WTC11 (cell line): ENCODE results near the gene UBE2D2. TPM values are rescaled to one million over a fixed set of nuclear protein-coding genes. Genes with fewer than 3 reads are reported as not detected.
A peak's percentile ranks its signal among the peaks of the same experiment; 100 is the strongest.

Experiments
- ATAC-seq: fragments of 200-7000 bp; cut with Tn5 transposase; 2 replicates; pipeline ENCODE4 v1.10.0; 2021; ENCODE audit warnings: mild to moderate bottlenecking, moderate library complexity
- CTCF ChIA-PET: fragments of 300-600 bp; sonication (Branson Sonifier 250); formaldehyde crosslinking; loops from one replicate; lab custom pipeline; 2021; ENCODE audit warnings: antibody characterized with exemption; lab: Charles Lee
- POLR2A ChIA-PET: fragments of 350-600 bp; sonication (Branson Sonifier 250); formaldehyde crosslinking; loops from one replicate; lab custom pipeline; 2021; ENCODE audit warnings: antibody characterized with exemption; lab: Charles Lee
- DNase-seq: peaks from one replicate; pipeline ENCODE4 v3.0.0; 2021; ENCODE audit warnings: low spot score
- H3K27ac Mint-ChIP-seq: 2 replicates; pipeline ENCODE4 v1.8.0; 2021; ENCODE audit warnings: mixed read lengths
- H3K27me3 Mint-ChIP-seq: 2 replicates; pipeline ENCODE4 v1.8.0; 2021; ENCODE audit warnings: low read depth, mild to moderate bottlenecking, moderate library complexity, mixed read lengths
- H3K36me3 Mint-ChIP-seq: 2 replicates; pipeline ENCODE4 v1.8.0; 2021; ENCODE audit warnings: mixed read lengths
- H3K4me1 Mint-ChIP-seq: 2 replicates; pipeline ENCODE4 v1.8.0; 2022; ENCODE audit warnings: mixed read lengths
- H3K4me3 Mint-ChIP-seq: 2 replicates; pipeline ENCODE4 v1.8.0; 2021; ENCODE audit warnings: mild to moderate bottlenecking, moderate library complexity, mixed read lengths
- H3K9me3 Mint-ChIP-seq: 2 replicates; pipeline ENCODE4 v1.8.0; 2021; ENCODE audit warnings: mixed read lengths
- EMX1 ChIP-seq: fragments of 250-450 bp; sonication (Bioruptor Pico); IDR thresholded peaks from 2 replicates; pipeline ENCODE4 v1.8.0; 2021; ENCODE audit warnings: mild to moderate bottlenecking
- GTF2I ChIP-seq: fragments of 250-450 bp; sonication (Bioruptor Pico); conservative IDR thresholded peaks from 2 replicates; pipeline ENCODE4 v1.4.0; 2021; ENCODE audit warnings: mild to moderate bottlenecking
- JUN ChIP-seq: sonication (generic); formaldehyde crosslinking; IDR thresholded peaks from 2 replicates; pipeline ENCODE4 v1.8.0; 2023; ENCODE audit warnings: mild to moderate bottlenecking, missing genetic modification reagents
- NFATC4 ChIP-seq: fragments of 250-450 bp; sonication (Bioruptor Pico); IDR thresholded peaks from 2 replicates; pipeline ENCODE4 v1.9.0; 2021; ENCODE audit warnings: mild to moderate bottlenecking
- NFE2L1 ChIP-seq: sonication (generic); formaldehyde crosslinking; IDR thresholded peaks from 2 replicates; pipeline ENCODE4 v1.8.1; 2023; ENCODE audit warnings: missing genetic modification reagents
- ZNF138 ChIP-seq: sonication (generic); formaldehyde crosslinking; conservative IDR thresholded peaks from 2 replicates; pipeline ENCODE4 v1.8.1; 2022; ENCODE audit warnings: mild to moderate bottlenecking, moderate library complexity, missing genetic modification reagents
- ZNF396 ChIP-seq: fragments of 250-450 bp; sonication (Bioruptor Pico); IDR thresholded peaks from 2 replicates; pipeline ENCODE4 v1.8.0; 2021; ENCODE audit warnings: mild to moderate bottlenecking, moderate library complexity, borderline replicate concordance
- ZNF671 ChIP-seq: fragments of 250-450 bp; sonication (Bioruptor Pico); IDR thresholded peaks from 2 replicates; pipeline ENCODE4 v1.8.0; 2021; ENCODE audit warnings: mild to moderate bottlenecking
- total RNA-seq: library from RNA; stranded (reverse); gene quantifications from 3 replicates; pipeline ENCODE4 v1.2.3, GENCODE V29; 2021
- TF ChIP-seq, protein P1 (sequence below): sonication (generic); formaldehyde crosslinking; IDR thresholded peaks from 2 replicates; pipeline ENCODE4 v1.8.1; 2023; ENCODE audit warnings: mild to moderate bottlenecking, moderate library complexity, missing genetic modification reagents
- TF ChIP-seq, protein P2 (sequence below): sonication (generic); formaldehyde crosslinking; IDR thresholded peaks from 2 replicates; pipeline ENCODE4 v1.8.1; 2023; ENCODE audit warnings: mild to moderate bottlenecking, missing genetic modification reagents, moderate library complexity
- TF ChIP-seq, protein P3 (sequence below): sonication (generic); formaldehyde crosslinking; IDR thresholded peaks from 2 replicates; pipeline ENCODE4 v1.8.1; 2022; ENCODE audit warnings: low read depth, mild to moderate bottlenecking, moderate library complexity, missing genetic modification reagents, borderline replicate concordance
- TF ChIP-seq, protein P4 (sequence below): fragments of 200-600 bp; IDR thresholded peaks from 2 replicates; pipeline ENCODE4 v1.8.0; 2022; ENCODE audit warnings: antibody characterized with exemption
- TF ChIP-seq, protein P5 (sequence below): fragments of 250-450 bp; sonication (Bioruptor Pico); conservative IDR thresholded peaks from 2 replicates; pipeline ENCODE4 v1.9.0; 2021; ENCODE audit warnings: mild to moderate bottlenecking
- TF ChIP-seq, protein P6 (sequence below): sonication (generic); formaldehyde crosslinking; IDR thresholded peaks from 2 replicates; pipeline ENCODE4 v1.8.0; 2022; ENCODE audit warnings: mild to moderate bottlenecking, missing genetic modification reagents
- TF ChIP-seq, protein P7 (sequence below): fragments of 250-450 bp; sonication (Bioruptor Pico); IDR thresholded peaks from 2 replicates; pipeline ENCODE4 v1.9.0; 2021; ENCODE audit warnings: mild to moderate bottlenecking, borderline replicate concordance

Gene UBE2D2
- total RNA-seq, 1 experiment from 2014 or later: 183 TPM

DNA sequence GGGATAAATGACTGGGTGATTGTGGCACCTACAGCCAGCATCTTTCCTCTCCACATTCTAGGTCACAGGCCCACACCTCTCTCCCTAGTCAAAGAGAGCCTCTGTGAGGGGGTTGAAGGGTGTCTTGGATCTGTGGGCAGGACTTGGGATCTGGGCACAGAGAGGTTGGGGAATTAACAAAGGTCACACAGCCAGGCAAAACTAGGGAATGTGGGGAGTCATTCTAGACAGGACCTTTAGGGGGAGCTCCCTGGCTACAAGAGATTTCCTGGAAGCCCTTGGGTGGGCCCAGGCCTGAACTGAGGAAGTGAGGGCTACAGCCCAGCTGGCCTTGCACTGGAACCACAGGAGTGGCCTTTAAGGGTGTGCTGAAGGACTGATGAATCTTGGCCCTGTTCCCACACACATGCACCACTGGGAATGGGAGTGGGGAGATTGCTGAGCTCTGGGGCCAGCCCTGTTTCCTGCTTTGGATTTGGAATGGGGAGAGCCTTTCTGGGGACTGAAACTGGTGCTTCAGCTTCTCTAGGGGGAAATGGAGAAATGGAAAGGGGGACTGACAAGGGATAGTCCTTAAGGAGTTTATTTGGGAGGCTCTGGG, 74.6 kb downstream of the UBE2D2 start (continued):
- TF ChIP-seq ZNF671 (CRISPR knock-in tag) (no peak), GTF2I (peak; percentile 97), ZNF138 (CRISPR knock-in tag) (no peak), NFATC4 (CRISPR knock-in tag) (0 out of 2 replicates have a peak, but pooled peaks have one; percentile 40)
- TF ChIP-seq, protein P1, sequence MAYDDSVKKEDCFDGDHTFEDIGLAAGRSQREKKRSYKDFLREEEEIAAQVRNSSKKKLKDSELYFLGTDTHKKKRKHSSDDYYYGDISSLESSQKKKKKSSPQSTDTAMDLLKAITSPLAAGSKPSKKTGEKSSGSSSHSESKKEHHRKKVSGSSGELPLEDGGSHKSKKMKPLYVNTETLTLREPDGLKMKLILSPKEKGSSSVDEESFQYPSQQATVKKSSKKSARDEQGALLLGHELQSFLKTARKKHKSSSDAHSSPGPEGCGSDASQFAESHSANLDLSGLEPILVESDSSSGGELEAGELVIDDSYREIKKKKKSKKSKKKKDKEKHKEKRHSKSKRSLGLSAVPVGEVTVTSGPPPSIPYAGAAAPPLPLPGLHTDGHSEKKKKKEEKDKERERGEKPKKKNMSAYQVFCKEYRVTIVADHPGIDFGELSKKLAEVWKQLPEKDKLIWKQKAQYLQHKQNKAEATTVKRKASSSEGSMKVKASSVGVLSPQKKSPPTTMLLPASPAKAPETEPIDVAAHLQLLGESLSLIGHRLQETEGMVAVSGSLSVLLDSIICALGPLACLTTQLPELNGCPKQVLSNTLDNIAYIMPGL (CRISPR knock-in tag): no peak
- TF ChIP-seq, protein P2, sequence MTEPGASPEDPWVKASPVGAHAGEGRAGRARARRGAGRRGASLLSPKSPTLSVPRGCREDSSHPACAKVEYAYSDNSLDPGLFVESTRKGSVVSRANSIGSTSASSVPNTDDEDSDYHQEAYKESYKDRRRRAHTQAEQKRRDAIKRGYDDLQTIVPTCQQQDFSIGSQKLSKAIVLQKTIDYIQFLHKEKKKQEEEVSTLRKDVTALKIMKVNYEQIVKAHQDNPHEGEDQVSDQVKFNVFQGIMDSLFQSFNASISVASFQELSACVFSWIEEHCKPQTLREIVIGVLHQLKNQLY (CRISPR knock-in tag): no peak
- TF ChIP-seq, protein P3, sequence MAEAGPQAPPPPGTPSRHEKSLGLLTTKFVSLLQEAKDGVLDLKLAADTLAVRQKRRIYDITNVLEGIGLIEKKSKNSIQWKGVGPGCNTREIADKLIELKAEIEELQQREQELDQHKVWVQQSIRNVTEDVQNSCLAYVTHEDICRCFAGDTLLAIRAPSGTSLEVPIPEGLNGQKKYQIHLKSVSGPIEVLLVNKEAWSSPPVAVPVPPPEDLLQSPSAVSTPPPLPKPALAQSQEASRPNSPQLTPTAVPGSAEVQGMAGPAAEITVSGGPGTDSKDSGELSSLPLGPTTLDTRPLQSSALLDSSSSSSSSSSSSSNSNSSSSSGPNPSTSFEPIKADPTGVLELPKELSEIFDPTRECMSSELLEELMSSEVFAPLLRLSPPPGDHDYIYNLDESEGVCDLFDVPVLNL: no peak
- TF ChIP-seq, protein P4, sequence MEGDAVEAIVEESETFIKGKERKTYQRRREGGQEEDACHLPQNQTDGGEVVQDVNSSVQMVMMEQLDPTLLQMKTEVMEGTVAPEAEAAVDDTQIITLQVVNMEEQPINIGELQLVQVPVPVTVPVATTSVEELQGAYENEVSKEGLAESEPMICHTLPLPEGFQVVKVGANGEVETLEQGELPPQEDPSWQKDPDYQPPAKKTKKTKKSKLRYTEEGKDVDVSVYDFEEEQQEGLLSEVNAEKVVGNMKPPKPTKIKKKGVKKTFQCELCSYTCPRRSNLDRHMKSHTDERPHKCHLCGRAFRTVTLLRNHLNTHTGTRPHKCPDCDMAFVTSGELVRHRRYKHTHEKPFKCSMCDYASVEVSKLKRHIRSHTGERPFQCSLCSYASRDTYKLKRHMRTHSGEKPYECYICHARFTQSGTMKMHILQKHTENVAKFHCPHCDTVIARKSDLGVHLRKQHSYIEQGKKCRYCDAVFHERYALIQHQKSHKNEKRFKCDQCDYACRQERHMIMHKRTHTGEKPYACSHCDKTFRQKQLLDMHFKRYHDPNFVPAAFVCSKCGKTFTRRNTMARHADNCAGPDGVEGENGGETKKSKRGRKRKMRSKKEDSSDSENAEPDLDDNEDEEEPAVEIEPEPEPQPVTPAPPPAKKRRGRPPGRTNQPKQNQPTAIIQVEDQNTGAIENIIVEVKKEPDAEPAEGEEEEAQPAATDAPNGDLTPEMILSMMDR: 0 out of 2 replicates have a peak, but pooled peaks have one; percentile 34

DNA sequence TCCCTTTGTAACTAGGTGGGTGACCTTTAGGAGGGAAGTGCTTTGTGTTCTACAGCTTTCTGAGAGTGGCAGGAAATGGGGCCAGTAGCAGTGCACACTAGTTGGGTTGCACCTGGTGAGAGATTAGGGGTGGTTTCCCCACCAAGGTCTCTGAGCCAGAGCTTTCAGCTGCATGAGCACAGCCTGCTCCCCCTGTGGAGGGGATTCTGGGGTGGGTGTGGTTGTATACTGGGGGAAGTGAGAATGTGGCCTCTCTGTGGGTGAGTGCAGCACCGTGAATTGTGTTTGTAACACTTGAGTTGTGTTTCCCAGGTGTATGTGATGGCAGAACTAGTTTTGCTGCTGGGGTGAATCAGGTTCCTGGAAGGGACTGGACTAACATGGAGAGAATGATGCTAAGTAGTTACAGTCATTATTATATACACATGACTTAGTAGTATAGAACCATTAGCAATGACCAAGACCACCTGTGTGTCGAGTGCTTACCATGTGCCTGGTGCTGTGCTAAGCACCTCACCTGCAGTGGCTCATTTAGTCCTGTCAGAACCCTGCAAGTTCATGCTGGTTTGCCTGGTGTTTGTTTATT, 75.2 kb downstream of the UBE2D2 start:
- Mint-ChIP-seq H3K27ac (peak overlapping the region; percentile 90), H3K9me3 (no peaks in the 10 kb centered on the region), H3K36me3 (no peaks in the 10 kb centered on the region), H3K4me3 (peak overlapping the region; percentile 54), H3K4me1 (peaks cover 69% of the 10 kb centered on the region), H3K27me3 (no peaks in the 10 kb centered on the region)
- TF ChIP-seq ZNF396 (no peak), EMX1 (0 out of 2 replicates have a peak, but pooled peaks have one; percentile 25)
- CTCF ChIA-PET: interaction anchor here (0.5 to 12.0 kb wide), 44 partner anchors 7 to 333 kb away, joined by 3 to 247 read pairs (median 5); partner anchors contain the start of genes CXXC5, SPATA24 and UBE2D2
- DNase-seq (no peak), ATAC-seq (peak; percentile 1)
- POLR2A ChIA-PET: interaction anchor here (0.9 to 4.8 kb wide), 10 partner anchors 12 to 130 kb away, joined by 3 to 54 read pairs (median 4); partner anchors contain the start of gene CXXC5

DNA sequence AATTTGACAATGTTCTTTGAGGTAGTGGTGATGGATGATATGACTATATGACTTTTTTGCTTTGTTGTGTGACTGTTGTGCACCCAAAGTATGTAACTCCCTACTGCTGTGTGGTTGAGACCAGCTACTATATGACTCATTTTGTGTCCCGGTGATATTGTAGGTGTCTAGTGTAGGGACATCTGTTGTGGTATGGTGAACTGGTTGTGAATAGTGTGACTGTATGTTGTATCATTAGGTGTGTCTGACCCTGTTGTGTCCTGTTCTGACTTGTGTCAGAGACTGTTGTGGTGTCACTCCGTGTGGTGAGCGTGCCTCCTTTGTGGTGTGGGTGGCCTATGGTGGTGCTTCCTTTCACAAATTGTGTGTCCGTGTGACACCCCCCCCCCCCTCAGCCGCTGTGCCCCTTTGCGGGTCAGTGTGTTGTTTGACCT, 75.9 kb downstream of the UBE2D2 start:
- Mint-ChIP-seq H3K27me3 (no peaks in the 10 kb centered on the region), H3K4me1 (peaks cover 76% of the 10 kb centered on the region), H3K9me3 (no peaks in the 10 kb centered on the region), H3K4me3 (peak overlapping the region; percentile 54), H3K27ac (peak overlapping the region; percentile 90), H3K36me3 (no peaks in the 10 kb centered on the region)
- ChIA-PET POLR2A (interaction anchor here (1.4 to 4.8 kb wide), 6 partner anchors 11 to 110 kb away, joined by 4 to 54 read pairs (median 12); partner anchors contain the start of gene CXXC5), CTCF (interaction anchor here (0.6 to 12.0 kb wide), 17 partner anchors 14 to 332 kb away, joined by 3 to 247 read pairs (median 7); partner anchors contain the start of gene CXXC5)
- ATAC-seq: no peak
- no peak for DNase-seq
- no peak for TF ChIP-seq NFE2L1 (CRISPR knock-in tag)
- TF ChIP-seq, protein P5, sequence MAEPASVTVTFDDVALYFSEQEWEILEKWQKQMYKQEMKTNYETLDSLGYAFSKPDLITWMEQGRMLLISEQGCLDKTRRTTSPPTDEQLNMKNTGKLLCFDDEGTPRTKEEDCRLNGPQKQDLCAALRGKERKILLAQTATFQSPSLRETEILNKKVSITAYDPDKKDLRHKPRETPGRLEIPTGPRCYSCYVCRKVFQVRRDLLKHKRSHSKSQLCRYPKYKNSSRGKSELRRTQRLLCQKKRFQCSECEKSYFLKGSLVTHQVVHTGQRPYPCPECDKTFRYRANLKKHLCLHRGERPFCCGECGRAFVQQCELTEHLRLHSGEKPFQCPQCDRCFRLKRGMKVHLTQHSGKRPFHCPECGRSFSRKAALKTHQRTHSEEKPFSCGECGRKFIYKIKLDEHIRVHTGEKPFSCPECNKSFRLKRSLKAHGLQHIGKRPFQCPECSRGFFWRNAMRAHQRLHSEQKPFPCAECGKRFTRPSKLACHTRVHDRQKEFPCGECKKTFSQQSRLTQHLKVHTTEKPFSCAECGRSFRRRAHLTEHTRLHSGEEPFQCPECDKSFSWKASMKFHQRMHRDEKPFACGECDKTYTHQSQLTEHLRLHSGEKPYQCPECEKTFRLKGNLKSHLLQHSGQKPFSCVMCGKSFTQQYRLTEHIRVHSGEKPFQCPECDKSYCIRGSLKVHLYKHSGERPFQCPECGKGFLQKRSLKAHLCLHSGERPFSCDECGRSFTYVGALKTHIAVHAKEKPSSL (CRISPR knock-in tag): no peak
- TF ChIP-seq, protein P3: no peak
- TF ChIP-seq, protein P6, sequence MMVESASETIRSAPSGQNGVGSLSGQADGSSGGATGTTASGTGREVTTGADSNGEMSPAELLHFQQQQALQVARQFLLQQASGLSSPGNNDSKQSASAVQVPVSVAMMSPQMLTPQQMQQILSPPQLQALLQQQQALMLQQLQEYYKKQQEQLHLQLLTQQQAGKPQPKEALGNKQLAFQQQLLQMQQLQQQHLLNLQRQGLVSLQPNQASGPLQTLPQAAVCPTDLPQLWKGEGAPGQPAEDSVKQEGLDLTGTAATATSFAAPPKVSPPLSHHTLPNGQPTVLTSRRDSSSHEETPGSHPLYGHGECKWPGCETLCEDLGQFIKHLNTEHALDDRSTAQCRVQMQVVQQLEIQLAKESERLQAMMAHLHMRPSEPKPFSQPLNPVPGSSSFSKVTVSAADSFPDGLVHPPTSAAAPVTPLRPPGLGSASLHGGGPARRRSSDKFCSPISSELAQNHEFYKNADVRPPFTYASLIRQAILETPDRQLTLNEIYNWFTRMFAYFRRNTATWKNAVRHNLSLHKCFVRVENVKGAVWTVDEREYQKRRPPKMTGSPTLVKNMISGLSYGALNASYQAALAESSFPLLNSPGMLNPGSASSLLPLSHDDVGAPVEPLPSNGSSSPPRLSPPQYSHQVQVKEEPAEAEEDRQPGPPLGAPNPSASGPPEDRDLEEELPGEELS (CRISPR knock-in tag): no peak
- no peak for TF ChIP-seq JUN (CRISPR knock-in tag)
- TF ChIP-seq, protein P7, sequence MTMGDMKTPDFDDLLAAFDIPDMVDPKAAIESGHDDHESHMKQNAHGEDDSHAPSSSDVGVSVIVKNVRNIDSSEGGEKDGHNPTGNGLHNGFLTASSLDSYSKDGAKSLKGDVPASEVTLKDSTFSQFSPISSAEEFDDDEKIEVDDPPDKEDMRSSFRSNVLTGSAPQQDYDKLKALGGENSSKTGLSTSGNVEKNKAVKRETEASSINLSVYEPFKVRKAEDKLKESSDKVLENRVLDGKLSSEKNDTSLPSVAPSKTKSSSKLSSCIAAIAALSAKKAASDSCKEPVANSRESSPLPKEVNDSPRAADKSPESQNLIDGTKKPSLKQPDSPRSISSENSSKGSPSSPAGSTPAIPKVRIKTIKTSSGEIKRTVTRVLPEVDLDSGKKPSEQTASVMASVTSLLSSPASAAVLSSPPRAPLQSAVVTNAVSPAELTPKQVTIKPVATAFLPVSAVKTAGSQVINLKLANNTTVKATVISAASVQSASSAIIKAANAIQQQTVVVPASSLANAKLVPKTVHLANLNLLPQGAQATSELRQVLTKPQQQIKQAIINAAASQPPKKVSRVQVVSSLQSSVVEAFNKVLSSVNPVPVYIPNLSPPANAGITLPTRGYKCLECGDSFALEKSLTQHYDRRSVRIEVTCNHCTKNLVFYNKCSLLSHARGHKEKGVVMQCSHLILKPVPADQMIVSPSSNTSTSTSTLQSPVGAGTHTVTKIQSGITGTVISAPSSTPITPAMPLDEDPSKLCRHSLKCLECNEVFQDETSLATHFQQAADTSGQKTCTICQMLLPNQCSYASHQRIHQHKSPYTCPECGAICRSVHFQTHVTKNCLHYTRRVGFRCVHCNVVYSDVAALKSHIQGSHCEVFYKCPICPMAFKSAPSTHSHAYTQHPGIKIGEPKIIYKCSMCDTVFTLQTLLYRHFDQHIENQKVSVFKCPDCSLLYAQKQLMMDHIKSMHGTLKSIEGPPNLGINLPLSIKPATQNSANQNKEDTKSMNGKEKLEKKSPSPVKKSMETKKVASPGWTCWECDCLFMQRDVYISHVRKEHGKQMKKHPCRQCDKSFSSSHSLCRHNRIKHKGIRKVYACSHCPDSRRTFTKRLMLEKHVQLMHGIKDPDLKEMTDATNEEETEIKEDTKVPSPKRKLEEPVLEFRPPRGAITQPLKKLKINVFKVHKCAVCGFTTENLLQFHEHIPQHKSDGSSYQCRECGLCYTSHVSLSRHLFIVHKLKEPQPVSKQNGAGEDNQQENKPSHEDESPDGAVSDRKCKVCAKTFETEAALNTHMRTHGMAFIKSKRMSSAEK (CRISPR knock-in tag): no peak
- no peak for TF ChIP-seq EMX1
